T follicular helper cell (primary cell): ENCODE results near the gene CAMK2G.
"Not testable (repeated sequence)": the region's sequence is repeated elsewhere in the genome, so short reads cannot be mapped to it uniquely, and the experiment has no call there.

Experiments used
- DNase-seq: peaks from one replicate; pipeline ENCODE4 v3.0.0-alpha.2; 2020; ENCODE audit warnings: low read depth

Gene CAMK2G

GRCh38 chr10:73839276-73839966, 34.9 kb downstream of the CAMK2G start:
- no peak for DNase-seq

- no peak for DNase-seq
Measured at GRCh38 chr10:73838827-73839226, 35.5 kb downstream of the CAMK2G start.

GRCh38 chr10:73838008-73838567, 36.3 kb downstream of the CAMK2G start:
- DNase-seq, result no peak

- DNase-seq, result no peak
Measured at GRCh38 chr10:73837072-73837471, 37.3 kb downstream of the CAMK2G start.

GRCh38 chr10:73836427-73836980, 37.9 kb downstream of the CAMK2G start:
- no peak for DNase-seq

GRCh38 chr10:73829090-73829489, 45.3 kb downstream of the CAMK2G start:
- DNase-seq, result not testable (repeated sequence)

- no peak for DNase-seq
Measured at GRCh38 chr10:73828161-73828560, 46.2 kb downstream of the CAMK2G start.

GRCh38 chr10:73827346-73828089, 46.8 kb downstream of the CAMK2G start:
- DNase-seq, result no peak

- no peak for DNase-seq
Measured at GRCh38 chr10:73824146-73824725, 50.1 kb downstream of the CAMK2G start.

- no peak for DNase-seq
Measured at GRCh38 chr10:73823391-73823790, 51.0 kb downstream of the CAMK2G start.

GRCh38 chr10:73819513-73820093, 54.8 kb downstream of the CAMK2G start:
- no peak for DNase-seq

GRCh38 chr10:73819081-73819480, 55.3 kb downstream of the CAMK2G start:
- no peak for DNase-seq

- DNase-seq, result no peak
Measured at GRCh38 chr10:73818402-73818801, 56.0 kb downstream of the CAMK2G start.

- no peak for DNase-seq
Measured at GRCh38 chr10:73817826-73818225, 56.5 kb downstream of the CAMK2G start.

GRCh38 chr10:73816917-73817729, 57.2 kb downstream of the CAMK2G start:
- no peak for DNase-seq

GRCh38 chr10:73815719-73816030, 58.7 kb downstream of the CAMK2G start:
- no peak for DNase-seq

GRCh38 chr10:73814896-73815718, 59.2 kb downstream of the CAMK2G start:
- no peak for DNase-seq

GRCh38 chr10:73814276-73814895, 60.0 kb downstream of the CAMK2G start:
- DNase-seq, result no peak

GRCh38 chr10:73813333-73813732, 61.0 kb downstream of the CAMK2G start:
- DNase-seq, result no peak

- DNase-seq, result no peak
Measured at GRCh38 chr10:73812657-73813056, 61.7 kb downstream of the CAMK2G start.
